Neural progenitor cell (in vitro differentiated cells): ENCODE measurements around the gene SNX8.

Source experiments
- CTCF ChIP-seq: fragments of 200-600 bp; sonication (generic); IDR thresholded peaks from 2 replicates; pipeline ENCODE4 v1.5.1; 2017; ENCODE audit warnings: antibody characterized with exemption, mild to moderate bottlenecking
- EZH2 ChIP-seq: fragments of 200-600 bp; sonication (generic); IDR thresholded peaks from 2 replicates; pipeline ENCODE4 v1.6.1; 2017; ENCODE audit warnings: antibody characterized with exemption, mild to moderate bottlenecking, moderate library complexity
- EZH2phosphoT487 ChIP-seq: fragments of 200-600 bp; sonication (generic); IDR thresholded peaks from 2 replicates; pipeline ENCODE4 v1.6.1; 2017; ENCODE audit warnings: antibody characterized with exemption

- TF ChIP-seq CTCF, result no peak
- TF ChIP-seq EZH2, result no peak
- TF ChIP-seq EZH2phosphoT487, result no peak
Measured at GRCh38 chr7:2202361-2202761, 111.9 kb downstream of the SNX8 start.
